SK-N-SH treated with all-trans-retinoic acid at 6 μM for 48 hours (cell line): ENCODE measurements around the gene TMEM45B.

Source experiments
- CREB5 ChIP-seq: fragments of 250-450 bp; sonication (Bioruptor Pico); IDR thresholded peaks from 2 replicates; pipeline ENCODE4 v1.5.1; 2020; ENCODE audit warnings: low read depth, mild to moderate bottlenecking, moderate library complexity
- CSRNP3 ChIP-seq: fragments of 250-450 bp; sonication (Bioruptor Pico); IDR thresholded peaks from 2 replicates; pipeline ENCODE4 v1.5.1; 2021; ENCODE audit warnings: mild to moderate bottlenecking, moderate library complexity
- ESRRG ChIP-seq: fragments of 250-450 bp; sonication (Bioruptor Pico); IDR thresholded peaks from 2 replicates; pipeline ENCODE4 v1.6.1; 2021; ENCODE audit warnings: mild to moderate bottlenecking
- SNAI2 ChIP-seq: fragments of 250-450 bp; sonication (Bioruptor Pico); IDR thresholded peaks from 2 replicates; pipeline ENCODE4 v1.5.0; 2020; ENCODE audit warnings: mild to moderate bottlenecking, moderate library complexity
- TSHZ2 ChIP-seq: fragments of 250-450 bp; sonication (Bioruptor Pico); IDR thresholded peaks from 2 replicates; pipeline ENCODE4 v1.5.0; 2020; ENCODE audit warnings: mild to moderate bottlenecking, moderate library complexity
- ZC3H10 ChIP-seq: fragments of 250-450 bp; sonication (Bioruptor Pico); IDR thresholded peaks from 2 replicates; pipeline ENCODE4 v1.5.1; 2021; ENCODE audit warnings: mild to moderate bottlenecking, moderate library complexity
- ZNF565 ChIP-seq: fragments of 450-650 bp; formaldehyde crosslinking; conservative IDR thresholded peaks from 2 replicates; pipeline ENCODE4 v1.5.0; 2020; ENCODE audit warnings: low read depth, mild to moderate bottlenecking, moderate library complexity

GRCh38 chr11:129854232-129854805 is 38.7 kb downstream of the TMEM45B start:
- TF ChIP-seq ZNF565 (CRISPR knock-in tag) (no peak), CREB5 (no peak), ESRRG (no peak), TSHZ2 (CRISPR knock-in tag) (no peak), CSRNP3 (CRISPR knock-in tag) (no peak), ZC3H10 (no peak), SNAI2 (CRISPR knock-in tag) (no peak)
